Measurements from ENCODE around the gene KDELR3. TPM values are rescaled to one million over a fixed set of nuclear protein-coding genes. Genes with fewer than 3 reads are reported as not detected.

KDELR3 gene
- total and polyA plus RNA-seq, 2 donors (not counting 1 experiment from before 2014, with no cell fraction given), result 78.8 to 305 TPM

DNA sequence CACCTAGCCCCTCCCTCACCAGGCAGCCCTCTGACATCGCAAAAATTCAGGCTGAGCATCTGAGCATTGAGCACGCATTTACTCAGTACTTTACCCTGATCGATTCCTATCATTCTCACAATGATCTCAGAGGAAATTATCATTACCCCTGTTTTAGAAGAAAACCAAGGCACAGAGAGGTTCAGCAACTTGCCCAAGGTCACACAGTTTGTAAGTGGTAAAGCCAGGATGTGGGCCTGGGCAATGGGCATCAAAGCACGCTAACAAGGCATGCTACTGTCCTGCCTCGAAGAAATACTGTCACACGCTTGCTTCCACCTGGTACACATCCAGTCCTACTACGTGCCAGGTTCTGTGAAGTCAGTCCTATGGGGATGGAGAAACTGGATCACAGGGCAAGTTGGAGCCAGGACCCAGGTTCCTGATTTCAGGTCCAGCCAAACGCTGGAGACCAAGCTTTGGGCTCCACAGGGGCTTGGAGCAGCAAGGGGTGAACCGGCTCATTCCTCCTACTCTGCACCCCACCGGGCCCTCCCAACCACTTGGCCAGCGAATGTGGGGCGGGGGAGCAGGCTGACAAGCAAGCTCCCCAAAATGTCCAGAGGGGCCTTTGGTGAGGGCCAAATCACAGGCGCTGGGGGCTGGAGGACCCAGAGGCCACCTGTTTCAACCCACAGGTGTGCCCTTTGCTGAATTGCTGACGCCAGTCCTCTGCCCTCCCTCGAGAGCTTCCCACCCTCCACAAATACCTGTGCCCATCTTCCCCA lies 31.1 kb upstream of the KDELR3 start:
- H3K4me3 ChIP-seq (replicated peaks in 1 of 4; ENCODE audit: control extremely low read depth in 1 of 4, insufficient read depth in 1 of 4, low read depth in 3 of 4, low read length in 4 of 4), result no peak overlapping the region
- H3K4me1 ChIP-seq (ENCODE audit: control insufficient read depth, extremely low read depth, insufficient read depth, low read length), result no peaks in the 10 kb centered on the region
- no peak overlapping the region for H3K4me2 ChIP-seq (ENCODE audit: extremely low read depth, insufficient read depth, low read length)
- TF ChIP-seq, protein P1, sequence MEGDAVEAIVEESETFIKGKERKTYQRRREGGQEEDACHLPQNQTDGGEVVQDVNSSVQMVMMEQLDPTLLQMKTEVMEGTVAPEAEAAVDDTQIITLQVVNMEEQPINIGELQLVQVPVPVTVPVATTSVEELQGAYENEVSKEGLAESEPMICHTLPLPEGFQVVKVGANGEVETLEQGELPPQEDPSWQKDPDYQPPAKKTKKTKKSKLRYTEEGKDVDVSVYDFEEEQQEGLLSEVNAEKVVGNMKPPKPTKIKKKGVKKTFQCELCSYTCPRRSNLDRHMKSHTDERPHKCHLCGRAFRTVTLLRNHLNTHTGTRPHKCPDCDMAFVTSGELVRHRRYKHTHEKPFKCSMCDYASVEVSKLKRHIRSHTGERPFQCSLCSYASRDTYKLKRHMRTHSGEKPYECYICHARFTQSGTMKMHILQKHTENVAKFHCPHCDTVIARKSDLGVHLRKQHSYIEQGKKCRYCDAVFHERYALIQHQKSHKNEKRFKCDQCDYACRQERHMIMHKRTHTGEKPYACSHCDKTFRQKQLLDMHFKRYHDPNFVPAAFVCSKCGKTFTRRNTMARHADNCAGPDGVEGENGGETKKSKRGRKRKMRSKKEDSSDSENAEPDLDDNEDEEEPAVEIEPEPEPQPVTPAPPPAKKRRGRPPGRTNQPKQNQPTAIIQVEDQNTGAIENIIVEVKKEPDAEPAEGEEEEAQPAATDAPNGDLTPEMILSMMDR (conservative IDR thresholded peaks at IDR 0.05 in 1 of 2, IDR thresholded peaks at IDR 0.05 in 1 of 2; ENCODE audit: low read depth in 1 of 2, low read length in 2 of 2), result no peak
- no peak for TF ChIP-seq EZH2 (IDR thresholded peaks at IDR 0.05; ENCODE audit: low read length, missing control alignments)
- no peaks in the 10 kb centered on the region for H3K79me2 ChIP-seq (ENCODE audit: control insufficient read depth, insufficient read depth, low read length)
- H3K36me3 ChIP-seq (ENCODE audit: control insufficient read depth, insufficient read depth, low read length), result no peaks in the 10 kb centered on the region
- H3K9me3 ChIP-seq (ENCODE audit: control insufficient read depth, insufficient read depth, low read depth, low read length), result no peaks in the 10 kb centered on the region
- no peak for DNase-seq (ENCODE audit: low read depth in 2 of 2)
- H3K27ac ChIP-seq (ENCODE audit: insufficient read depth, low read length), result no peak overlapping the region
- no peak overlapping the region for H2AFZ ChIP-seq (ENCODE audit: low read length)
- H3K27me3 ChIP-seq (ENCODE audit: control insufficient read depth, insufficient read depth, low read length), result peaks cover 4% of the 10 kb centered on the region
- H3K9ac ChIP-seq (ENCODE audit: insufficient read depth, low read length), result no peak overlapping the region
- H4K20me1 ChIP-seq (ENCODE audit: control insufficient read depth, extremely low read depth, insufficient read depth, low read length), result no peaks in the 10 kb centered on the region

DNA sequence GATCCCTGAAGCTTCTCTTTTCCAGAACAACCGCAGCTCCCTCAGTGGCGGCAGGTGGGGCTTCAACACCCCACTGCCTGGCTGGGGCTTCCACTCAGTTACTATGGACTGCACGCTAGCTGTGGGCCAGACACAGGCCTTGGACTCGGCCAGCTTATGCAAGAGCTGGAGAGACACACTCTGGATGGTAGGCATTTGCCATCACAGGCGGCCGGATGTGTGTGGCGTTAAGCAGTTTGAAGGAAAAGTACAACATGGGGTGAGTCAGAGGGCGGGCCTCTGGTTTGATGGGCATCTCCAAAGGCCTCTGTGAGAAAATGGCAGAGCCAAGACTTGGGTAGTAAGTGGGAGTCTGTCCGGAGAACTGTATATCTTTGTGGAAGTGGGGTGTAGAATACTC lies 30.5 kb upstream of the KDELR3 start:
- no peak for DNase-seq (ENCODE audit: low read depth in 2 of 2)

DNA sequence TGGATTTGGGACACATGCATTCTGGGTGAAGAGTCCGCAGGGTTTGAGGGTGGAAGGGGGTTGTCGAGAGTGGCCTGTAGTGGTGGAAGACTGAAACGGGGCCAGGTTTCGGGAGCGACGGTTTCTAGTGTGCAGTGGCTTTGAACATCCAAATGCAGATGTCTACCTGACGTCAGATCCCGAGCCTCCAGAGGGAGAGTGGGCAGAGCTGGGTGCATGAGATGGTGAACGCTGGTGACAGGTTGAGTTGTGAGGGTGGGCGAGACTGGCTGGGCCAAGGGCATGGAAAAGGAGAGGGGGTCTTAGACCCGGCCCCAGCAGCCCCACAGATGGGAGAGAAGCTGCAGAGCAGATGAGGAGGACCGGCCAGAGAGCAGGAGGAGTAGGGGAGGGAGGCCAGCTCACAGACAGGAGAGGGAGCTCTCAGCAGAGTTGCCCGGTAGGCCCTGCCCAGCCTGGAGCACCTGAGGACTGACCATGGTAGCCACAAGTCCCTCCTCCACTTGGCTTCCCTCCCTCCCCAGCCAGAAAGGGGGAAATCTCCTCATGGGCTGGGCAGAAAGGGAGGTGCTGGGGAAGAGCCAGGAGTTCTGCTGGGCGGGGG lies 27.0 kb upstream of the KDELR3 start:
- Histone ChIP-seq H3K27me3 (ENCODE audit: control insufficient read depth, insufficient read depth, low read length) (peaks cover 10% of the 10 kb centered on the region), H3K36me3 (ENCODE audit: control insufficient read depth, insufficient read depth, low read length) (no peaks in the 10 kb centered on the region), H3K27ac (ENCODE audit: insufficient read depth, low read length) (no peak overlapping the region), H3K4me3 (replicated peaks in 1 of 4; ENCODE audit: control extremely low read depth in 1 of 4, insufficient read depth in 1 of 4, low read depth in 3 of 4, low read length in 4 of 4) (no peak overlapping the region), H3K9me3 (ENCODE audit: control insufficient read depth, insufficient read depth, low read depth, low read length) (no peaks in the 10 kb centered on the region), H3K79me2 (ENCODE audit: control insufficient read depth, insufficient read depth, low read length) (no peaks in the 10 kb centered on the region), H3K9ac (ENCODE audit: insufficient read depth, low read length) (no peak overlapping the region), H2AFZ (ENCODE audit: low read length) (no peak overlapping the region), H3K4me2 (ENCODE audit: extremely low read depth, insufficient read depth, low read length) (no peak overlapping the region), H4K20me1 (ENCODE audit: control insufficient read depth, extremely low read depth, insufficient read depth, low read length) (no peaks in the 10 kb centered on the region), H3K4me1 (ENCODE audit: control insufficient read depth, extremely low read depth, insufficient read depth, low read length) (no peaks in the 10 kb centered on the region)
- no peak for DNase-seq (ENCODE audit: low read depth in 2 of 2)
- TF ChIP-seq, protein P1 (conservative IDR thresholded peaks at IDR 0.05 in 1 of 2, IDR thresholded peaks at IDR 0.05 in 1 of 2; ENCODE audit: low read depth in 1 of 2, low read length in 2 of 2), result no peak
- no peak for TF ChIP-seq EZH2 (IDR thresholded peaks at IDR 0.05; ENCODE audit: low read length, missing control alignments)

More for the DNA sequence above, 30.5 kb upstream of the KDELR3 start:
- Histone ChIP-seq H3K4me3 (replicated peaks in 1 of 4; ENCODE audit: control extremely low read depth in 1 of 4, insufficient read depth in 1 of 4, low read depth in 3 of 4, low read length in 4 of 4) (no peak overlapping the region), H3K9me3 (ENCODE audit: control insufficient read depth, insufficient read depth, low read depth, low read length) (no peaks in the 10 kb centered on the region), H3K9ac (ENCODE audit: insufficient read depth, low read length) (no peak overlapping the region), H3K79me2 (ENCODE audit: control insufficient read depth, insufficient read depth, low read length) (no peaks in the 10 kb centered on the region), H3K4me2 (ENCODE audit: extremely low read depth, insufficient read depth, low read length) (no peak overlapping the region), H3K4me1 (ENCODE audit: control insufficient read depth, extremely low read depth, insufficient read depth, low read length) (no peaks in the 10 kb centered on the region), H3K36me3 (ENCODE audit: control insufficient read depth, insufficient read depth, low read length) (no peaks in the 10 kb centered on the region), H3K27ac (ENCODE audit: insufficient read depth, low read length) (no peak overlapping the region), H4K20me1 (ENCODE audit: control insufficient read depth, extremely low read depth, insufficient read depth, low read length) (no peaks in the 10 kb centered on the region), H2AFZ (ENCODE audit: low read length) (no peak overlapping the region), H3K27me3 (ENCODE audit: control insufficient read depth, insufficient read depth, low read length) (peaks cover 4% of the 10 kb centered on the region)
- no peak for TF ChIP-seq EZH2 (IDR thresholded peaks at IDR 0.05; ENCODE audit: low read length, missing control alignments)
- TF ChIP-seq, protein P1 (conservative IDR thresholded peaks at IDR 0.05 in 1 of 2, IDR thresholded peaks at IDR 0.05 in 1 of 2; ENCODE audit: low read depth in 1 of 2, low read length in 2 of 2), result no peak

All from fibroblast of lung (primary cell).